ENCODE results near the gene MAST4. TPM values are rescaled to one million over a fixed set of nuclear protein-coding genes. Genes with fewer than 3 reads are reported as not detected.

Gene MAST4
- polyA plus RNA-seq, 12 donors = 9.6 to 89.4 (median 14.1) TPM

GRCh38 chr5:66842540-66842939 lies 246.3 kb downstream of the MAST4 start:
- DNase-seq = no peak

- no peak for DNase-seq
Measured at GRCh38 chr5:66843065-66843464, 246.9 kb downstream of the MAST4 start.

- DNase-seq = no peak
Measured at GRCh38 chr5:66848749-66849641, 252.8 kb downstream of the MAST4 start.

- DNase-seq = no peak
Measured at GRCh38 chr5:66849803-66850202, 253.6 kb downstream of the MAST4 start.

- no peak for DNase-seq
Measured at GRCh38 chr5:66850354-66851075, 254.3 kb downstream of the MAST4 start.

- no peak for DNase-seq
Measured at GRCh38 chr5:66851306-66851705, 255.1 kb downstream of the MAST4 start.

- no peak for DNase-seq
Measured at GRCh38 chr5:66854416-66854815, 258.2 kb downstream of the MAST4 start.

GRCh38 chr5:66856041-66856805 lies 260.0 kb downstream of the MAST4 start:
- DNase-seq = no peak

GRCh38 chr5:66859526-66859925 lies 263.3 kb downstream of the MAST4 start:
- DNase-seq = no peak

GRCh38 chr5:66860199-66860975 lies 264.2 kb downstream of the MAST4 start:
- no peak for DNase-seq

- DNase-seq = no peak
Measured at GRCh38 chr5:66861402-66861801, 265.2 kb downstream of the MAST4 start.

- DNase-seq = no peak
Measured at GRCh38 chr5:66862020-66862419, 265.8 kb downstream of the MAST4 start.

- DNase-seq = no peak
Measured at GRCh38 chr5:66863243-66864170, 267.3 kb downstream of the MAST4 start.

- DNase-seq = no peak
Measured at GRCh38 chr5:66864240-66864884, 268.2 kb downstream of the MAST4 start.

GRCh38 chr5:66867618-66868322 lies 271.6 kb downstream of the MAST4 start:
- no peak for DNase-seq

GRCh38 chr5:66869347-66869746 lies 273.2 kb downstream of the MAST4 start:
- DNase-seq = no peak

- DNase-seq = no peak
Measured at GRCh38 chr5:66870708-66871107, 274.5 kb downstream of the MAST4 start.

- DNase-seq = no peak
Measured at GRCh38 chr5:66871651-66872050, 275.5 kb downstream of the MAST4 start.

- DNase-seq = no peak
Measured at GRCh38 chr5:66872736-66873331, 276.6 kb downstream of the MAST4 start.

All from muscle of arm (tissue), 12 donors.